Epithelial cell of esophagus (primary cell): ENCODE measurements around the gene STIM1.
A peak's percentile ranks its signal among the peaks of the same experiment; 100 is the strongest.

Experiments used
- DNase-seq: peaks from one replicate; pipeline ENCODE4 v3.0.0; 2010; ENCODE audit warnings: low read depth
- H3K4me3 ChIP-seq: 2 replicates; pipeline ENCODE4 v1.5.1; 2011; ENCODE audit warnings: mild to moderate bottlenecking, low read length, control low read depth
- CTCF ChIP-seq: IDR thresholded peaks from 2 replicates; pipeline ENCODE4 v1.5.1; 2011; ENCODE audit warnings: low read depth, mild to moderate bottlenecking, low read length, control low read depth, inconsistent platforms; ENCODE audit not compliant: insufficient read depth; ENCODE audit errors: missing control alignments

Gene STIM1

GRCh38 chr11:4025967-4026324, 170.5 kb downstream of the STIM1 start:
- no peak overlapping the region for H3K4me3 ChIP-seq
- TF ChIP-seq CTCF = no peak
- DNase-seq = no peak

GRCh38 chr11:4026389-4026788, 170.9 kb downstream of the STIM1 start:
- TF ChIP-seq CTCF = no peak
- DNase-seq = no peak
- H3K4me3 ChIP-seq = no peak overlapping the region

- no peak for DNase-seq
- no peak for TF ChIP-seq CTCF
- no peak overlapping the region for H3K4me3 ChIP-seq
Observed at GRCh38 chr11:4027746-4028145, 172.3 kb downstream of the STIM1 start.

- no peak for TF ChIP-seq CTCF
- H3K4me3 ChIP-seq = no peak overlapping the region
- DNase-seq = no peak
Observed at GRCh38 chr11:4030197-4030596, 174.7 kb downstream of the STIM1 start.

- no peak for DNase-seq
- TF ChIP-seq CTCF = no peak
- H3K4me3 ChIP-seq = no peak overlapping the region
Observed at GRCh38 chr11:4032097-4032496, 176.6 kb downstream of the STIM1 start.

- H3K4me3 ChIP-seq = no peak overlapping the region
- TF ChIP-seq CTCF = no peak
- no peak for DNase-seq
Observed at GRCh38 chr11:4035985-4036384, 180.5 kb downstream of the STIM1 start.

GRCh38 chr11:4039011-4039410, 183.5 kb downstream of the STIM1 start:
- no peak overlapping the region for H3K4me3 ChIP-seq
- TF ChIP-seq CTCF = no peak
- peak; percentile 21 for DNase-seq
